K562 (cell line): Measurements from ENCODE around the gene GGA2. TPM values are rescaled to one million over a fixed set of nuclear protein-coding genes. Genes with fewer than 3 reads are reported as not detected.

ENCODE experiments used
- ARID3A ChIP-seq: IDR thresholded peaks from 2 replicates; pipeline ENCODE4 v1.6.1; 2012; ENCODE audit warnings: low read depth, low read length, improper control_type of control experiment, borderline replicate concordance
- FIP1L1 ChIP-seq: fragments of 200-400 bp; formaldehyde crosslinking; IDR thresholded peaks from 2 replicates; pipeline ENCODE4 v1.6.1; 2018; ENCODE audit warnings: mild to moderate bottlenecking, low read depth, low read length; ENCODE audit not compliant: poor library complexity, severe bottlenecking
- FOXA3 ChIP-seq, 2 experiments: fragments of 450-650 bp in 1 of 2; sonication (generic) in 1 of 2; formaldehyde crosslinking; IDR thresholded peaks in 1 of 2; conservative IDR thresholded peaks in 1 of 2; 2 replicates each; pipeline versions ENCODE4 v1.4.0 to v1.8.0; 2020 to 2022; ENCODE audit warnings: mild to moderate bottlenecking in 2 of 2, missing genetic modification reagents in 1 of 2
- GATAD2A ChIP-seq: fragments of 450-650 bp; IDR thresholded peaks from 2 replicates; pipeline ENCODE4 v1.6.1; 2017
- GTF2F1 ChIP-seq: IDR thresholded peaks from 2 replicates; pipeline ENCODE4 v1.6.1; 2011; ENCODE audit warnings: low read depth, low read length, improper control_type of control experiment
- HMG20A ChIP-seq: fragments of 450-650 bp; formaldehyde crosslinking; conservative IDR thresholded peaks from 2 replicates; pipeline ENCODE4 v1.4.0; 2020; ENCODE audit warnings: mild to moderate bottlenecking, mixed read lengths
- KHSRP ChIP-seq: fragments of 450-650 bp; IDR thresholded peaks from 2 replicates; pipeline ENCODE4 v1.6.1; 2017
- KLF16 ChIP-seq: IDR thresholded peaks from 2 replicates; pipeline ENCODE4 v1.6.1; 2016; ENCODE audit warnings: antibody characterized with exemption
- MYC ChIP-seq, 2 experiments: fragments of 250-450 bp in 1 of 2; sonication (Bioruptor Pico) in 1 of 2; IDR thresholded peaks; 2 replicates each; pipeline versions ENCODE4 v1.5.1 to v1.6.1; 2012 to 2021; ENCODE audit warnings: low read depth in 2 of 2, borderline replicate concordance in 1 of 2, improper control_type of control experiment in 1 of 2, low read length in 1 of 2, mild to moderate bottlenecking in 1 of 2, moderate library complexity in 1 of 2
- NCOA1 ChIP-seq: fragments of 450-650 bp; IDR thresholded peaks from 2 replicates; pipeline ENCODE4 v1.6.1; 2016; ENCODE audit warnings: low read depth
- NEUROD1 ChIP-seq: fragments of 150-350 bp; IDR thresholded peaks from 2 replicates; pipeline ENCODE4 v1.6.1; 2014; ENCODE audit warnings: borderline replicate concordance, low read length, low read depth; ENCODE audit not compliant: partially characterized antibody
- NR0B1 ChIP-seq: fragments of 450-650 bp; IDR thresholded peaks from one replicate; pipeline ENCODE4 v1.6.1; 2018; ENCODE audit warnings: mild to moderate bottlenecking, moderate library complexity; ENCODE audit not compliant: partially characterized antibody
- NR4A1 ChIP-seq, 2 experiments: fragments of 250-450 bp in 1 of 2; fragments of 450-650 bp in 1 of 2; sonication (Bioruptor Pico) in 1 of 2; IDR thresholded peaks; 2 replicates each; pipeline versions ENCODE4 v1.4.0 to v1.6.1; 2016 to 2020; ENCODE audit warnings: mild to moderate bottlenecking in 2 of 2, missing compliant biosample characterization in 1 of 2, missing genetic modification characterization in 1 of 2, moderate library complexity in 1 of 2
- PHB ChIP-seq: fragments of 250-450 bp; sonication (Bioruptor Pico); IDR thresholded peaks from 2 replicates; pipeline ENCODE4 v1.5.0; 2021
- RNF2 ChIP-seq: sonication (generic); IDR thresholded peaks from 2 replicates; pipeline ENCODE4 v1.6.1; 2016
- SMARCC2 ChIP-seq: fragments of 450-650 bp; IDR thresholded peaks from 2 replicates; pipeline ENCODE4 v1.6.1; 2017; ENCODE audit warnings: antibody characterized with exemption, moderate library complexity, mild to moderate bottlenecking, low read depth
- STAT6 ChIP-seq: sonication (generic); formaldehyde crosslinking; IDR thresholded peaks from 2 replicates; pipeline ENCODE4 v1.8.1; 2023; ENCODE audit warnings: mild to moderate bottlenecking, missing genetic modification reagents
- THRB ChIP-seq: fragments of 450-650 bp; formaldehyde crosslinking; conservative IDR thresholded peaks from 2 replicates; pipeline ENCODE4 v1.4.0; 2022; ENCODE audit warnings: mild to moderate bottlenecking, missing genetic modification characterization
- TRIM24 ChIP-seq, 2 experiments: fragments of 450-650 bp; IDR thresholded peaks; 2 replicates each; pipeline ENCODE4 v1.6.1; 2016
- WHSC1 ChIP-seq: IDR thresholded peaks from one replicate; pipeline ENCODE4 v1.6.1; 2012; ENCODE audit warnings: low read length, control low read depth, inconsistent platforms
- YBX1 ChIP-seq: fragments of 450-650 bp; IDR thresholded peaks from 2 replicates; pipeline ENCODE4 v1.7.1; 2016; ENCODE audit warnings: mild to moderate bottlenecking
- ZKSCAN3 ChIP-seq: fragments of 250-450 bp; sonication (Bioruptor Pico); IDR thresholded peaks from 2 replicates; pipeline ENCODE4 v1.4.0; 2020
- ZNF140 ChIP-seq: fragments of 250-450 bp; sonication (Bioruptor Pico); IDR thresholded peaks from 2 replicates; pipeline ENCODE4 v1.8.0; 2021; ENCODE audit warnings: moderate library complexity, mild to moderate bottlenecking, inconsistent platforms
- polyA plus RNA-seq, 8 experiments: library from polyadenylated mRNA; depleted of rRNA in 4 of 8; stranded (reverse) in 5 of 8; unstranded in 3 of 8; fragments of >200 nt; fragmentation: Nextera tagmentation in 2 of 8; fragmentation: Illumina TruSeq in 1 of 8; extraction: Ambion mirVana in 2 of 8; extraction: Trizol in 1 of 8; gene quantifications; 2 replicates each; pipeline versions ENCODE4 v1.2.1 to v1.2.3, GENCODE V29; 2011 to 2014; ENCODE audit warnings: inconsistent platforms in 1 of 8, missing spikeins in 1 of 8
- total RNA-seq, 7 experiments: library from RNA; depleted of rRNA in 6 of 7; stranded (reverse); fragments of >200 nt in 6 of 7; fragmentation: Illumina TruSeq in 2 of 7; extraction: Trizol in 2 of 7; gene quantifications; 2 replicates each; pipeline versions ENCODE4 v1.2.1 to v1.2.3, GENCODE V29; 2011 to 2021; ENCODE audit warnings: low replicate concordance in 1 of 7

Gene GGA2
- total and polyA plus RNA-seq, 9 of the 15 experiments (the other 6 are each of a cell fraction or from before 2014, with no cell fraction given) = 11.9 to 133 (median 66.3) TPM

- no peak for TF ChIP-seq NR4A1 (CRISPR knock-in tag; IDR thresholded peaks at IDR 0.05)
- TF ChIP-seq NR4A1 (tag; IDR thresholded peaks at IDR 0.05) = peak; percentile 66; the same call in 1 of the 2 replicates
- no peak for TF ChIP-seq PHB (CRISPR knock-in tag)
- no peak for TF ChIP-seq NEUROD1
- TF ChIP-seq KLF16 = no peak
- TF ChIP-seq WHSC1 = no peak
- TF ChIP-seq THRB (CRISPR knock-in tag) = no peak
- TF ChIP-seq ARID3A = no peak
- no peak for TF ChIP-seq RNF2
- peak; percentile 69 for TF ChIP-seq FIP1L1
- TF ChIP-seq MYC (IDR thresholded peaks at IDR 0.05; ENCODE audit: low read depth, low read length) = peak; percentile 83
- no peak for TF ChIP-seq MYC (CRISPR knock-in tag; IDR thresholded peaks at IDR 0.05; ENCODE audit: borderline replicate concordance, low read depth)
- no peak for TF ChIP-seq NR0B1
- TF ChIP-seq KHSRP = no peak
- no peak for TF ChIP-seq HMG20A (CRISPR knock-in tag)
- no peak for TF ChIP-seq STAT6 (CRISPR knock-in tag)
- TF ChIP-seq TRIM24 (IDR thresholded peaks at IDR 0.05) = no peak
- TF ChIP-seq GTF2F1 = 0 out of 2 replicates have a peak, but pooled peaks have one; percentile 16
- no peak for TF ChIP-seq ZNF140
- TF ChIP-seq GATAD2A = no peak
- TF ChIP-seq YBX1 = no peak
- TF ChIP-seq NCOA1 = no peak
- TF ChIP-seq ZKSCAN3 (CRISPR knock-in tag) = no peak
- TF ChIP-seq SMARCC2 = no peak
- TF ChIP-seq FOXA3 (CRISPR knock-in tag; conservative IDR thresholded peaks at IDR 0.05 in 1 of 2, IDR thresholded peaks at IDR 0.05 in 1 of 2) = no peak
These were observed at the start of gene GGA2 (continued) for GRCh38 chr16:23510164-23510914.
